ENCODE results near the gene RC3H2. TPM values are rescaled to one million over a fixed set of nuclear protein-coding genes. Genes with fewer than 3 reads are reported as not detected.

The RC3H2 gene
- total and polyA plus RNA-seq, 2 of the 8 experiments (the other 6 are each of a cell fraction or from before 2014, with no cell fraction given) = 11.2 to 38.4 TPM

GRCh38 chr9:122931226-122932121 lies 26.3 kb upstream of the RC3H2 start, which contains the start of gene ZBTB26:
Gene ZBTB26, minus strand, starts transcription at chr9:122931512. Its CDS starts 11,578 bp downstream, at chr9:122919934.
- DNase-seq (ENCODE audit: low read depth in 1 of 2, low spot score in 2 of 2) (peak; percentile 80 to 95), FAIRE-seq (no peak)
- 0 out of 2 replicates have a peak, but pooled peaks cover 2% of the 10 kb centered on the region for H3K79me1 ChIP-seq (ENCODE audit: low read depth, low read length)
- H3K9me3 ChIP-seq (ENCODE audit: insufficient read depth in 2 of 2, low read depth in 1 of 2, low read length in 1 of 2) = no peaks in the 10 kb centered on the region
- no peak within 1 kb of the TSS for H3K14ac ChIP-seq (ENCODE audit: insufficient read length)
- ChIA-PET POLR2A (ENCODE audit: partially characterized antibody) (interaction anchor here (0.8 to 5.3 kb wide), 9 partner anchors 9 to 149 kb away, joined by 3 to 79 read pairs (median 7); partner anchors contain the start of genes RABGAP1, RC3H2 and ZBTB6), CTCF (ENCODE audit: partially characterized antibody) (interaction anchor here (0.8 to 1.9 kb wide), 5 partner anchors 9 to 60 kb away, joined by 3 to 6 read pairs (median 4); partner anchors contain the start of genes RABGAP1 and ZBTB6)
- no peak within 1 kb of the TSS for H3K23ac ChIP-seq (ENCODE audit: insufficient read length)
- peak within 1 kb of the TSS; percentile 97 for H4K5ac ChIP-seq (ENCODE audit: insufficient read length, low read depth, low read length)
- H3K79me2 ChIP-seq (ENCODE audit: control insufficient read depth in 1 of 2, insufficient read depth in 2 of 2, low read length in 2 of 2) = peaks cover 5 to 87% of the 10 kb centered on the region in 2 experiments
- H2BK120ac ChIP-seq (replicated peaks; ENCODE audit: low read depth, low read length) = no peak within 1 kb of the TSS
- no peak within 1 kb of the TSS for H2AK5ac ChIP-seq (ENCODE audit: low read depth, low read length)
- H2BK20ac ChIP-seq (ENCODE audit: low read length) = no peak within 1 kb of the TSS
- no peak within 1 kb of the TSS for H3K4ac ChIP-seq (replicated peaks; ENCODE audit: insufficient read length, low read depth, low read length)
- H3K27ac ChIP-seq (ENCODE audit: low read depth, low read length) = peak within 1 kb of the TSS; percentile 59; the same call in 1 of the 2 replicates
- 0% methylated on average over 45 of the region's 51 CpGs; no CpG with 5 or more reads in 1 of the 2 experiments for WGBS, 2 experiments (ENCODE audit: extremely low coverage in 1 of 2, insufficient coverage in 1 of 2, insufficient read length in 1 of 2, insufficient replicate concordance in 2 of 2, low coverage in 1 of 2, low lambda C conversion rate in 2 of 2, missing lambda C conversion rate in 1 of 2)
- H3K9ac ChIP-seq (replicated peaks in 1 of 4; ENCODE audit: extremely low read depth in 1 of 4, low read depth in 3 of 4, low read length in 3 of 4) = peak within 1 kb of the TSS; percentile 56 to 93 (median 72)
- peaks cover 3 to 4% (median 3%) of the 10 kb centered on the region in 4 experiments; a peak in 5 of 8 replicates for H3K36me3 ChIP-seq (ENCODE audit: control insufficient read depth in 2 of 4, insufficient read depth in 4 of 4, low read length in 3 of 4)
- H2BK5ac ChIP-seq (ENCODE audit: low read depth, low read length) = peak within 1 kb of the TSS; percentile 90
- peak within 1 kb of the TSS; percentile 7 for H4K91ac ChIP-seq (replicated peaks; ENCODE audit: insufficient read length, low read length)
- H3K56ac ChIP-seq (replicated peaks; ENCODE audit: insufficient read length, low read depth, low read length) = peak within 1 kb of the TSS; percentile 0
- peak within 1 kb of the TSS; percentile 96 to 100 (median 98) for H3K4me3 ChIP-seq (ENCODE audit: extremely low read depth in 1 of 4, insufficient read depth in 2 of 4, low read depth in 3 of 4, low read length in 4 of 4)
- peak within 1 kb of the TSS; percentile 83 for H3K18ac ChIP-seq (ENCODE audit: extremely low read depth, low read length)
- peak within 1 kb of the TSS; percentile 77 to 98 for H3K4me2 ChIP-seq (ENCODE audit: insufficient read depth in 1 of 2, low read depth in 2 of 2, low read length in 2 of 2)
- H2BK15ac ChIP-seq (ENCODE audit: low read length) = peak within 1 kb of the TSS; percentile 40; the same call in 1 of the 2 replicates
- H4K8ac ChIP-seq (ENCODE audit: extremely low read depth, insufficient read depth, low read length) = peak within 1 kb of the TSS; percentile 85; the same call in 1 of the 2 replicates
- peaks cover 0 to 6% (median under 1%) of the 10 kb centered on the region in 4 experiments; a peak in 4 of 7 replicates for H3K4me1 ChIP-seq (replicated peaks in 1 of 4; ENCODE audit: control insufficient read depth in 3 of 4, insufficient read depth in 4 of 4, low read length in 3 of 4)
- H2AFZ ChIP-seq (ENCODE audit: low read length) = 0 out of 2 replicates have a peak within 1 kb of the TSS, but pooled peaks have one; percentile 45
- peaks cover 0 to 2% of the 10 kb centered on the region in 2 experiments for H4K20me1 ChIP-seq (replicated peaks in 1 of 2; ENCODE audit: control insufficient read depth in 1 of 2, insufficient read depth in 2 of 2, low read length in 2 of 2)
- peaks cover 14% of the 10 kb centered on the region for H3K23me2 ChIP-seq (ENCODE audit: low read depth, low read length)
- no peaks in the 10 kb centered on the region for H3K27me3 ChIP-seq (replicated peaks in 1 of 4; ENCODE audit: control insufficient read depth in 3 of 4, extremely low read depth in 1 of 4, insufficient read depth in 3 of 4, low read length in 3 of 4)
- H2BK12ac ChIP-seq (ENCODE audit: low read depth, low read length) = no peak within 1 kb of the TSS
- TF ChIP-seq ZNF274 (IDR thresholded peaks at IDR 0.05; ENCODE audit: borderline replicate concordance, extremely low read depth, low read length) (no peak), SIRT6 (IDR thresholded peaks at IDR 0.05; ENCODE audit: low read length) (no peak), EP300 (IDR thresholded peaks at IDR 0.05; ENCODE audit: borderline replicate concordance in 1 of 2, low read depth in 2 of 2, low read length in 2 of 2) (no peak), CREB1 (IDR thresholded peaks at IDR 0.05) (peak; percentile 28; the same call in 1 of the 2 replicates), SIN3A (conservative IDR thresholded peaks at IDR 0.05 in 1 of 2, IDR thresholded peaks at IDR 0.05 in 1 of 2; ENCODE audit: low read depth in 1 of 2, low read length in 2 of 2) (peak; percentile 69 to 77; a peak in 2 of 4 replicates), JUN (IDR thresholded peaks at IDR 0.05; ENCODE audit: low read depth, low read length) (no peak), KDM5A (IDR thresholded peaks at IDR 0.05; ENCODE audit: low read length) (no peak), RNF2 (IDR thresholded peaks at IDR 0.05; ENCODE audit: borderline replicate concordance, low read depth, low read length, missing control alignments, poor library complexity, severe bottlenecking) (no peak)
